ENCODE results near the gene ATXN7L1.

- TF ChIP-seq, protein P1, sequence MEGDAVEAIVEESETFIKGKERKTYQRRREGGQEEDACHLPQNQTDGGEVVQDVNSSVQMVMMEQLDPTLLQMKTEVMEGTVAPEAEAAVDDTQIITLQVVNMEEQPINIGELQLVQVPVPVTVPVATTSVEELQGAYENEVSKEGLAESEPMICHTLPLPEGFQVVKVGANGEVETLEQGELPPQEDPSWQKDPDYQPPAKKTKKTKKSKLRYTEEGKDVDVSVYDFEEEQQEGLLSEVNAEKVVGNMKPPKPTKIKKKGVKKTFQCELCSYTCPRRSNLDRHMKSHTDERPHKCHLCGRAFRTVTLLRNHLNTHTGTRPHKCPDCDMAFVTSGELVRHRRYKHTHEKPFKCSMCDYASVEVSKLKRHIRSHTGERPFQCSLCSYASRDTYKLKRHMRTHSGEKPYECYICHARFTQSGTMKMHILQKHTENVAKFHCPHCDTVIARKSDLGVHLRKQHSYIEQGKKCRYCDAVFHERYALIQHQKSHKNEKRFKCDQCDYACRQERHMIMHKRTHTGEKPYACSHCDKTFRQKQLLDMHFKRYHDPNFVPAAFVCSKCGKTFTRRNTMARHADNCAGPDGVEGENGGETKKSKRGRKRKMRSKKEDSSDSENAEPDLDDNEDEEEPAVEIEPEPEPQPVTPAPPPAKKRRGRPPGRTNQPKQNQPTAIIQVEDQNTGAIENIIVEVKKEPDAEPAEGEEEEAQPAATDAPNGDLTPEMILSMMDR (IDR thresholded peaks at IDR 0.05) = no peak
- TF ChIP-seq POLR2A (IDR thresholded peaks at IDR 0.05) = no peak
Measured at GRCh38 chr7:105786520-105787470, 89.6 kb downstream of the ATXN7L1 start.
